OCI-LY1 (cell line): ENCODE data around the gene BCAR3.

ENCODE experiments used
- H2AFZ ChIP-seq: fragments of 200-600 bp; sonication (generic), shearing (Covaris generic); 2 replicates; pipeline ENCODE4 v1.6.0; 2014; ENCODE audit warnings: antibody characterized with exemption, mild to moderate bottlenecking, low read length
- H3F3A ChIP-seq: fragments of 200-600 bp; sonication (generic), shearing (Covaris generic); 2 replicates; pipeline ENCODE4 v1.6.0; 2014; ENCODE audit warnings: mild to moderate bottlenecking, antibody characterized with exemption, low read length, moderate library complexity; ENCODE audit not compliant: insufficient read depth
- H3K27ac ChIP-seq: fragments of 200-600 bp; sonication (generic); 2 replicates; pipeline ENCODE4 v1.5.1; 2014; ENCODE audit warnings: low read length, mixed run types, mild to moderate bottlenecking, low read depth; ENCODE audit not compliant: poor library complexity, severe bottlenecking
- H3K27me3 ChIP-seq: fragments of 200-600 bp; sonication (generic); 2 replicates; pipeline ENCODE4 v1.6.0; 2014; ENCODE audit warnings: antibody characterized with exemption, mild to moderate bottlenecking, low read length, moderate library complexity; ENCODE audit not compliant: insufficient read depth
- H3K36me3 ChIP-seq: fragments of 200-600 bp; sonication (generic); 2 replicates; pipeline ENCODE4 v1.6.1; 2014; ENCODE audit warnings: mild to moderate bottlenecking, antibody characterized with exemption, low read length, moderate library complexity, mixed read lengths; ENCODE audit not compliant: insufficient read depth
- H3K4me1 ChIP-seq: fragments of 200-600 bp; sonication (generic); 2 replicates; pipeline ENCODE4 v1.5.1; 2014; ENCODE audit warnings: mild to moderate bottlenecking, low read length, moderate library complexity; ENCODE audit not compliant: insufficient read depth, severe bottlenecking
- H3K4me2 ChIP-seq: fragments of 200-600 bp; sonication (generic), shearing (Covaris generic); 2 replicates; pipeline ENCODE4 v1.6.1; 2014; ENCODE audit warnings: low read length
- H3K4me3 ChIP-seq: fragments of 200-600 bp; sonication (generic); 2 replicates; pipeline ENCODE4 v1.5.1; 2014; ENCODE audit warnings: low read length, low read depth, mild to moderate bottlenecking, mixed read lengths; ENCODE audit not compliant: poor library complexity, severe bottlenecking
- H3K79me2 ChIP-seq: fragments of 200-600 bp; shearing (Covaris generic); 2 replicates; pipeline ENCODE4 v1.6.1; 2016; ENCODE audit warnings: mixed run types, low read length, mixed read lengths; ENCODE audit not compliant: insufficient read depth
- H3K9ac ChIP-seq: fragments of 200-600 bp; sonication (generic), shearing (Covaris generic); 2 replicates; pipeline ENCODE4 v1.6.1; 2014; ENCODE audit warnings: mild to moderate bottlenecking, low read length, mixed read lengths
- H3K9me2 ChIP-seq: fragments of 200-600 bp; sonication (generic), shearing (Covaris generic); 2 replicates; pipeline ENCODE4 v1.6.1; 2014; ENCODE audit warnings: low read depth, mild to moderate bottlenecking, low read length, mixed read lengths
- H3K9me3 ChIP-seq: fragments of 200-600 bp; shearing (Covaris generic); 2 replicates; pipeline ENCODE4 v1.6.1; 2014; ENCODE audit warnings: low read length, mixed read lengths
- H4K20me1 ChIP-seq: fragments of 200-600 bp; sonication (generic), shearing (Covaris generic); 2 replicates; pipeline ENCODE4 v1.6.0; 2016; ENCODE audit warnings: mild to moderate bottlenecking, low read length; ENCODE audit not compliant: insufficient read depth
- EZH2 ChIP-seq: fragments of 200-600 bp; sonication (generic), shearing (Covaris generic); IDR thresholded peaks from 2 replicates; pipeline ENCODE4 v1.8.0; 2017; ENCODE audit warnings: borderline replicate concordance, mixed run types, mild to moderate bottlenecking, antibody characterized with exemption, low read length, moderate library complexity, mixed read lengths
- TF ChIP-seq, protein P1 (sequence below): fragments of 200-600 bp; sonication (generic), shearing (Covaris generic); IDR thresholded peaks from 2 replicates; pipeline ENCODE4 v1.5.1; 2017; ENCODE audit warnings: mild to moderate bottlenecking, antibody characterized with exemption, low read length, moderate library complexity, mixed read lengths

The BCAR3 gene

DNA sequence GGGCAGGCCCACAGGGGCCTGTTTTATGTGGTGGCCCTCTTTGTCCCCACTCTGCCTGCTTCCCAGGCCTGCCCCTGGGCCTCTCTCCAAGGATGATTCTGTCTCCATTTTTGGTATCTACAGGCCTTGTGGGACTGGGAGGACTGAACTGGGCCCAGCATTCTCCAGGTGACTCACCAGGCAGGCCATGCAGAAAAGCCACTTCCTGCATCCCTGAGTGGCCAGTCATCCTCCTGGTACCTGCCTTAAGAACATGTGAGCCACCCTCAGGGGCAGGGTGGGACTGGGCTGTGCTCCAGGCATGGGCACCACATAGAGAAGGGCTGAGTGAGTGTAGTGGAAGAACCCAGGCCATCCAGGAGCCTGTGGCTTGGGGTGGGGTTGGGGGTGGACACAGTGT, 20.0 kb upstream of the BCAR3 start:
- H3K9me2 ChIP-seq = no peaks in the 10 kb centered on the region
- TF ChIP-seq EZH2 = no peak
- TF ChIP-seq, protein P1, sequence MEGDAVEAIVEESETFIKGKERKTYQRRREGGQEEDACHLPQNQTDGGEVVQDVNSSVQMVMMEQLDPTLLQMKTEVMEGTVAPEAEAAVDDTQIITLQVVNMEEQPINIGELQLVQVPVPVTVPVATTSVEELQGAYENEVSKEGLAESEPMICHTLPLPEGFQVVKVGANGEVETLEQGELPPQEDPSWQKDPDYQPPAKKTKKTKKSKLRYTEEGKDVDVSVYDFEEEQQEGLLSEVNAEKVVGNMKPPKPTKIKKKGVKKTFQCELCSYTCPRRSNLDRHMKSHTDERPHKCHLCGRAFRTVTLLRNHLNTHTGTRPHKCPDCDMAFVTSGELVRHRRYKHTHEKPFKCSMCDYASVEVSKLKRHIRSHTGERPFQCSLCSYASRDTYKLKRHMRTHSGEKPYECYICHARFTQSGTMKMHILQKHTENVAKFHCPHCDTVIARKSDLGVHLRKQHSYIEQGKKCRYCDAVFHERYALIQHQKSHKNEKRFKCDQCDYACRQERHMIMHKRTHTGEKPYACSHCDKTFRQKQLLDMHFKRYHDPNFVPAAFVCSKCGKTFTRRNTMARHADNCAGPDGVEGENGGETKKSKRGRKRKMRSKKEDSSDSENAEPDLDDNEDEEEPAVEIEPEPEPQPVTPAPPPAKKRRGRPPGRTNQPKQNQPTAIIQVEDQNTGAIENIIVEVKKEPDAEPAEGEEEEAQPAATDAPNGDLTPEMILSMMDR = no peak
- no peaks in the 10 kb centered on the region; the same call in 1 of the 2 replicates for H3K27me3 ChIP-seq
- H2AFZ ChIP-seq = no peak overlapping the region
- H3K36me3 ChIP-seq = no peaks in the 10 kb centered on the region
- no peaks in the 10 kb centered on the region for H3K4me1 ChIP-seq
- H3K9me3 ChIP-seq = no peaks in the 10 kb centered on the region
- H4K20me1 ChIP-seq = no peaks in the 10 kb centered on the region
- no peak overlapping the region for H3K4me2 ChIP-seq
- H3K79me2 ChIP-seq = no peaks in the 10 kb centered on the region
- no peak overlapping the region for H3K27ac ChIP-seq
- no peaks in the 10 kb centered on the region for H3F3A ChIP-seq
- H3K4me3 ChIP-seq = no peak overlapping the region
- no peak overlapping the region for H3K9ac ChIP-seq

DNA sequence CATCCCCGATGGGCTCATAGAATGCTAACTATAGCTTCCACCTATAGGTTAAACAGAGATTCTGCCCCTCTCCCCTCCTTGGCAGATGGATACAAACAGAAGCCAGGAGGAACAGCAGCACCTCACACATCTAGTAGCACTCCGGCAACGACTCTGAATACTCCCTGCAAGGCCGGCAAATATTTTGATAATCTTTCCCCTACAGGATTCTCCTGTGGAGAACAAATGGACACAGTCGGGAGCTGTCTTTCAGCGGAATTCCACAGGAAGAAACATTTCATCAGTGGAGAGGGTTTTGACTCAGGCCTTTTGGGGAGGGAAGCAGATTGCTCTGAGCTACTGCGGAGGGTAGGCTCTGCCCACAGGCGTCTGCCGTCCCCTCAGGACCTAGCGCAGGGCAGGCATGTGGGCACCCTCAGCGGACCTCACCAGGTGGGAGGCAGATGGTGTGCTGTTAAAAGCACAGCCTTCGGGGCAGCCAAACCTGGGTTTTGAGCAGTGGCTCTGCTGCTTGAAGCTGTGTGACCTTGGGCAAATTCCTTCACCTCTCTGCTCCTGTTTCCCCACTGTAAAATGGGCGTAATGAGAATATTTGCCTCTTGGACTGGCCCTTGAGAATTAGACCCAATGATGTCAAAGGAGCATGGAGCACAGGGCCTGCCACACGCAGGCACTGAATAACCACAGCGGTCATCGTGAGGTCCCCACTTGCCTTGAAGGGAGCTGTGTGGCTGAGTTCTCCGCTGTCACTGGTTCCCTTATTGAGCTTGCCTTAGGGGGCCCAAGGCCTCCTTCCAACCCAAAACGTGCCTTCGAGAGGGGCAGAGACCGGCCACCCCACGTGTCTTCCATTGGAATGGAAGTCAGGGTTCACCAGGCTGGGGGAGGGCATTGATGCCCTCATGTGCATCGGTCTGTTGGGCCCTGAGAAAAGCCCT, 19.2 kb upstream of the BCAR3 start:
- Histone ChIP-seq H3K4me1 (no peaks in the 10 kb centered on the region), H3K9ac (no peak overlapping the region), H3K9me2 (no peaks in the 10 kb centered on the region), H3K27ac (no peak overlapping the region), H3K4me3 (no peak overlapping the region), H3K27me3 (no peaks in the 10 kb centered on the region; the same call in 1 of the 2 replicates), H4K20me1 (no peaks in the 10 kb centered on the region), H2AFZ (no peak overlapping the region), H3K36me3 (no peaks in the 10 kb centered on the region), H3K79me2 (no peaks in the 10 kb centered on the region), H3F3A (no peaks in the 10 kb centered on the region), H3K4me2 (no peak overlapping the region), H3K9me3 (no peaks in the 10 kb centered on the region)
- TF ChIP-seq, protein P1 = no peak
- TF ChIP-seq EZH2 = no peak

DNA sequence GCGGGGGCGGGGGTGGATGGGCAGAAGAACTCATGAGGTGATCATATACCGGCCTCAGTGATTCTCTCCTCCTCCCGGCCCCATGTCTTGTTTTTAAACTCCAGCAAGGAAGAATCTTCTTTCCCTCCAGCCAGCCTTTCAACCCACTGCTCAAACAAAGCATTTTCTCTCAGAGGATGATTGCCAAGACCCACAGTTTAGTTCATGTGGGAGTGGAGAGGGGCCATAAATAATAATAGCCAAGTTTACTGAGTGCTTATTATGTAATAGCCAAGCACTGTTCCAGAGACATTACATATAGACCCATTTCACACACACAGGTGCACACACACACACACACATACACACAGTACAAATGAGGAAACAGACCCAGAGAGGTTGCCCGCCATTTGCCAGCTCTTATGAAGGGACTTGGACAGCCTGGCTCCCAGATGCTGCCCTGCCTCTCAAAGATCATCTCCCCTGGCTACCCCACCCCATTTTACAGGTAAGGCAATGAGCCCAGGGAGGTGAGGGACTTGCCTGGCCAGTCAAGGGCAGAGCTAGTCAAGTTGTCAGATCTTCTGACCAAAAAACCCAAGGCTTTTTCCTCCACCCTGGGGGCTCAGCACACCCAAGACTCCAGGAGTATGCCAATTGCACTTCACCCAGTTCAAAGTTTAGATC, 18.0 kb upstream of the BCAR3 start:
- no peak for TF ChIP-seq EZH2
- TF ChIP-seq, protein P1 = no peak
- Histone ChIP-seq H3K9ac (no peak overlapping the region), H3K36me3 (no peaks in the 10 kb centered on the region), H3K27me3 (no peaks in the 10 kb centered on the region; the same call in 1 of the 2 replicates), H3K79me2 (no peaks in the 10 kb centered on the region), H3K27ac (no peak overlapping the region), H2AFZ (no peak overlapping the region), H3K4me1 (no peaks in the 10 kb centered on the region), H4K20me1 (no peaks in the 10 kb centered on the region), H3F3A (no peaks in the 10 kb centered on the region), H3K9me3 (no peaks in the 10 kb centered on the region), H3K4me3 (no peak overlapping the region), H3K4me2 (no peak overlapping the region), H3K9me2 (no peaks in the 10 kb centered on the region)
